WTC11 (cell line): Measurements from ENCODE around the gene AKAP11. TPM values are rescaled to one million over a fixed set of nuclear protein-coding genes. Genes with fewer than 3 reads are reported as not detected.

Source experiments
- ATAC-seq: fragments of 200-7000 bp; cut with Tn5 transposase; 2 replicates; pipeline ENCODE4 v1.10.0; 2021; ENCODE audit warnings: mild to moderate bottlenecking, moderate library complexity
- CTCF ChIA-PET: fragments of 300-600 bp; sonication (Branson Sonifier 250); formaldehyde crosslinking; loops from one replicate; lab custom pipeline; 2021; ENCODE audit warnings: antibody characterized with exemption; lab: Charles Lee
- POLR2A ChIA-PET: fragments of 350-600 bp; sonication (Branson Sonifier 250); formaldehyde crosslinking; loops from one replicate; lab custom pipeline; 2021; ENCODE audit warnings: antibody characterized with exemption; lab: Charles Lee
- DNase-seq: peaks from one replicate; pipeline ENCODE4 v3.0.0; 2021; ENCODE audit warnings: low spot score
- H3K27ac Mint-ChIP-seq: 2 replicates; pipeline ENCODE4 v1.8.0; 2021; ENCODE audit warnings: mixed read lengths
- H3K27me3 Mint-ChIP-seq: 2 replicates; pipeline ENCODE4 v1.8.0; 2021; ENCODE audit warnings: low read depth, mild to moderate bottlenecking, moderate library complexity, mixed read lengths
- H3K36me3 Mint-ChIP-seq: 2 replicates; pipeline ENCODE4 v1.8.0; 2021; ENCODE audit warnings: mixed read lengths
- H3K4me1 Mint-ChIP-seq: 2 replicates; pipeline ENCODE4 v1.8.0; 2022; ENCODE audit warnings: mixed read lengths
- H3K4me3 Mint-ChIP-seq: 2 replicates; pipeline ENCODE4 v1.8.0; 2021; ENCODE audit warnings: mild to moderate bottlenecking, moderate library complexity, mixed read lengths
- H3K9me3 Mint-ChIP-seq: 2 replicates; pipeline ENCODE4 v1.8.0; 2021; ENCODE audit warnings: mixed read lengths
- CBFB ChIP-seq: sonication (generic); formaldehyde crosslinking; IDR thresholded peaks from 2 replicates; pipeline ENCODE4 v1.8.1; 2022; ENCODE audit warnings: mild to moderate bottlenecking, low read depth, missing genetic modification reagents
- EMX1 ChIP-seq: fragments of 250-450 bp; sonication (Bioruptor Pico); IDR thresholded peaks from 2 replicates; pipeline ENCODE4 v1.8.0; 2021; ENCODE audit warnings: mild to moderate bottlenecking
- FOXP1 ChIP-seq: sonication (generic); formaldehyde crosslinking; IDR thresholded peaks from 2 replicates; pipeline ENCODE4 v1.8.0; 2022; ENCODE audit warnings: missing genetic modification reagents, mild to moderate bottlenecking, moderate library complexity, borderline replicate concordance
- GTF2I ChIP-seq: fragments of 250-450 bp; sonication (Bioruptor Pico); conservative IDR thresholded peaks from 2 replicates; pipeline ENCODE4 v1.4.0; 2021; ENCODE audit warnings: mild to moderate bottlenecking
- MXD4 ChIP-seq: fragments of 250-450 bp; sonication (Bioruptor Pico); IDR thresholded peaks from 2 replicates; pipeline ENCODE4 v1.8.0; 2021; ENCODE audit warnings: mild to moderate bottlenecking, moderate library complexity, borderline replicate concordance
- PRRX2 ChIP-seq: fragments of 250-450 bp; sonication (Bioruptor Pico); IDR thresholded peaks from 2 replicates; pipeline ENCODE4 v1.8.0; 2021; ENCODE audit warnings: mild to moderate bottlenecking
- SP1 ChIP-seq: sonication (generic); formaldehyde crosslinking; conservative IDR thresholded peaks from 2 replicates; pipeline ENCODE4 v1.8.1; 2022; ENCODE audit warnings: missing genetic modification reagents
- ZNF232 ChIP-seq: sonication (generic); formaldehyde crosslinking; IDR thresholded peaks from 2 replicates; pipeline ENCODE4 v1.8.0; 2022; ENCODE audit warnings: mild to moderate bottlenecking, missing genetic modification reagents
- ZNF317 ChIP-seq: sonication (generic); formaldehyde crosslinking; IDR thresholded peaks from 2 replicates; pipeline ENCODE4 v1.8.1; 2023; ENCODE audit warnings: low read depth, mild to moderate bottlenecking, moderate library complexity, missing genetic modification reagents, borderline replicate concordance
- total RNA-seq: library from RNA; stranded (reverse); gene quantifications from 3 replicates; pipeline ENCODE4 v1.2.3, GENCODE V29; 2021
- TF ChIP-seq, protein P1 (sequence below): sonication (generic); formaldehyde crosslinking; IDR thresholded peaks from 2 replicates; pipeline ENCODE4 v1.8.0; 2022; ENCODE audit warnings: mild to moderate bottlenecking, missing genetic modification reagents
- TF ChIP-seq, protein P2 (sequence below): fragments of 250-450 bp; sonication (Bioruptor Pico); IDR thresholded peaks from 2 replicates; pipeline ENCODE4 v1.9.0; 2021; ENCODE audit warnings: mild to moderate bottlenecking
- TF ChIP-seq, protein P3 (sequence below): sonication (generic); formaldehyde crosslinking; IDR thresholded peaks from 2 replicates; pipeline ENCODE4 v1.8.1; 2023; ENCODE audit warnings: mild to moderate bottlenecking, missing genetic modification reagents
- TF ChIP-seq, protein P4 (sequence below): sonication (generic); formaldehyde crosslinking; IDR thresholded peaks from 2 replicates; pipeline ENCODE4 v1.8.1; 2022; ENCODE audit warnings: mild to moderate bottlenecking, moderate library complexity, missing genetic modification reagents
- TF ChIP-seq, protein P5 (sequence below): sonication (generic); formaldehyde crosslinking; IDR thresholded peaks from 2 replicates; pipeline ENCODE4 v1.8.0; 2023; ENCODE audit warnings: mild to moderate bottlenecking, missing genetic modification reagents
- TF ChIP-seq, protein P6 (sequence below): fragments of 250-450 bp; sonication (Bioruptor Pico); IDR thresholded peaks from 2 replicates; pipeline ENCODE4 v1.9.0; 2021; ENCODE audit warnings: mild to moderate bottlenecking
- TF ChIP-seq, protein P7 (sequence below): sonication (generic); formaldehyde crosslinking; IDR thresholded peaks from 2 replicates; pipeline ENCODE4 v1.8.1; 2023; ENCODE audit warnings: mild to moderate bottlenecking, missing genetic modification reagents, moderate library complexity

The AKAP11 gene
- total RNA-seq, 1 experiment from 2014 or later, result 16.7 TPM

DNA sequence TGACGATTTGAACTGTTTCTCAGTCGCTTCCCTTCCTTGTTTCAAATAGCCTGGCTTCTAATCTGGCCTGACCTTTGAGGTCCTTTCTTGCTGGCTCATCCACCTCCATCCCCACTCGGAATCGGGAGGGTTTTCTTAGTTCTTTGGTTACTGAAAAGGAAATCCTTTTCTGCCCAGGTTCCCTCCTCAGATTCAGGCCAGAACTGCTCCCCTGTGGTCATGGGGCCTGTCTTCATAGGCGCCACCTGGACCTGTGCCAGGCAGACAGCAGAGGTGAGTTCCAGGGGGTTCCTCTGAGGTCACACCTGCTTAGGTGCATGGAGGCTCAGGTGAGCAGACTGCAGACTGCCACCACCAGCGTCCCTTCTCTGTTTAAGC is 62.4 kb downstream of the AKAP11 start (continued):
- TF ChIP-seq ZNF317 (CRISPR knock-in tag) (no peak), ZNF232 (CRISPR knock-in tag) (no peak)
- TF ChIP-seq, protein P1, sequence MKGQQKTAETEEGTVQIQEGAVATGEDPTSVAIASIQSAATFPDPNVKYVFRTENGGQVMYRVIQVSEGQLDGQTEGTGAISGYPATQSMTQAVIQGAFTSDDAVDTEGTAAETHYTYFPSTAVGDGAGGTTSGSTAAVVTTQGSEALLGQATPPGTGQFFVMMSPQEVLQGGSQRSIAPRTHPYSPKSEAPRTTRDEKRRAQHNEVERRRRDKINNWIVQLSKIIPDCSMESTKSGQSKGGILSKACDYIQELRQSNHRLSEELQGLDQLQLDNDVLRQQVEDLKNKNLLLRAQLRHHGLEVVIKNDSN (CRISPR knock-in tag), result no peak

DNA sequence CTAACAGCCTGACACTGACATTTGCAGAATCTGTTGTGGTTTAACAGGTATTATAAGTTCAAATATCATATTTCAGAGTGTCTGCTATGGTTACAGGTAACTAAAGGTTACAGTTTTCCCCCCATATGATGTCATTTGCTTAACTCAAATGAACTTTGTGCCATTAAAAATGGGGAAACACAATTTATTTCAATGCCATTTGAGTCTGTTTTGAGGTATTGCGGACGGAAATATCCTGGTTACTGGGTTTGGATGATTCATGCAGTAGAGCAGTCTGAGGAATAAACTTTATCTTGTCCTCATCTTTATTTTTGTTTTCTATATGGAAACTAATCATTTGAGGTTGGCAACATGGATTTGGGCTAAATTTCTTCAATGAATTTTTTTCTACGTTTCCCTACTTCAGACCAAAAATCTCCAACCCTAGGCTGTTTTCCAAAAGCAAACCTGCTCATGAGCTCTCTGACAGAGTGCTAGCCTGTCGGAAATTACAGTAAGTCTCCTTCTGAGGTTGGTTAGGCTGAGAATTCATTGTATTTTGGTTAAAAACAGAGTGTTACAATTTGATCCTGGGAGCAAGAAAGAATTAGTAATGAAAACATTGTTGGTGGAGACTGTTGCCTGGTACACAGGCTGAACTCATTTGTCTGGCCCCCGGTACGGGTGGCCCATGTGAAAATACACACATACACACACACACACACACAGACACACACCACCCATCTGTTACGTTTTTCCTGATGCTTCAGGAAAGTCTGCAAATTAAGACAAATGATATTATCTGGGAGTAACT is 66.1 kb downstream of the AKAP11 start:
- no peak for ATAC-seq
- no peak overlapping the region for H3K4me3 Mint-ChIP-seq
- POLR2A ChIA-PET, result interaction anchor here (0.6 kb wide), 1 partner anchor 177 kb away, joined by 3 read pairs; no protein-coding TSS in a partner anchor
- DNase-seq, result no peak
- H3K36me3 Mint-ChIP-seq, result no peaks in the 10 kb centered on the region
- CTCF ChIA-PET, result no interaction called here
- H3K27ac Mint-ChIP-seq, result no peak overlapping the region
- TF ChIP-seq FOXP1 (CRISPR knock-in tag) (no peak), PRRX2 (CRISPR knock-in tag) (no peak), EMX1 (CRISPR knock-in tag) (no peak), MXD4 (CRISPR knock-in tag) (no peak), CBFB (CRISPR knock-in tag) (no peak), GTF2I (CRISPR knock-in tag) (no peak)
- TF ChIP-seq, protein P2, sequence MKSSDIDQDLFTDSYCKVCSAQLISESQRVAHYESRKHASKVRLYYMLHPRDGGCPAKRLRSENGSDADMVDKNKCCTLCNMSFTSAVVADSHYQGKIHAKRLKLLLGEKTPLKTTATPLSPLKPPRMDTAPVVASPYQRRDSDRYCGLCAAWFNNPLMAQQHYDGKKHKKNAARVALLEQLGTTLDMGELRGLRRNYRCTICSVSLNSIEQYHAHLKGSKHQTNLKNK (CRISPR knock-in tag), result no peak
- TF ChIP-seq, protein P3, sequence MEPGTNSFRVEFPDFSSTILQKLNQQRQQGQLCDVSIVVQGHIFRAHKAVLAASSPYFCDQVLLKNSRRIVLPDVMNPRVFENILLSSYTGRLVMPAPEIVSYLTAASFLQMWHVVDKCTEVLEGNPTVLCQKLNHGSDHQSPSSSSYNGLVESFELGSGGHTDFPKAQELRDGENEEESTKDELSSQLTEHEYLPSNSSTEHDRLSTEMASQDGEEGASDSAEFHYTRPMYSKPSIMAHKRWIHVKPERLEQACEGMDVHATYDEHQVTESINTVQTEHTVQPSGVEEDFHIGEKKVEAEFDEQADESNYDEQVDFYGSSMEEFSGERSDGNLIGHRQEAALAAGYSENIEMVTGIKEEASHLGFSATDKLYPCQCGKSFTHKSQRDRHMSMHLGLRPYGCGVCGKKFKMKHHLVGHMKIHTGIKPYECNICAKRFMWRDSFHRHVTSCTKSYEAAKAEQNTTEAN (CRISPR knock-in tag), result no peak
- TF ChIP-seq, protein P4, sequence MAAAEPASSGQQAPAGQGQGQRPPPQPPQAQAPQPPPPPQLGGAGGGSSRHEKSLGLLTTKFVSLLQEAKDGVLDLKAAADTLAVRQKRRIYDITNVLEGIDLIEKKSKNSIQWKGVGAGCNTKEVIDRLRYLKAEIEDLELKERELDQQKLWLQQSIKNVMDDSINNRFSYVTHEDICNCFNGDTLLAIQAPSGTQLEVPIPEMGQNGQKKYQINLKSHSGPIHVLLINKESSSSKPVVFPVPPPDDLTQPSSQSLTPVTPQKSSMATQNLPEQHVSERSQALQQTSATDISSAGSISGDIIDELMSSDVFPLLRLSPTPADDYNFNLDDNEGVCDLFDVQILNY (CRISPR knock-in tag), result no peak
- TF ChIP-seq, protein P5, sequence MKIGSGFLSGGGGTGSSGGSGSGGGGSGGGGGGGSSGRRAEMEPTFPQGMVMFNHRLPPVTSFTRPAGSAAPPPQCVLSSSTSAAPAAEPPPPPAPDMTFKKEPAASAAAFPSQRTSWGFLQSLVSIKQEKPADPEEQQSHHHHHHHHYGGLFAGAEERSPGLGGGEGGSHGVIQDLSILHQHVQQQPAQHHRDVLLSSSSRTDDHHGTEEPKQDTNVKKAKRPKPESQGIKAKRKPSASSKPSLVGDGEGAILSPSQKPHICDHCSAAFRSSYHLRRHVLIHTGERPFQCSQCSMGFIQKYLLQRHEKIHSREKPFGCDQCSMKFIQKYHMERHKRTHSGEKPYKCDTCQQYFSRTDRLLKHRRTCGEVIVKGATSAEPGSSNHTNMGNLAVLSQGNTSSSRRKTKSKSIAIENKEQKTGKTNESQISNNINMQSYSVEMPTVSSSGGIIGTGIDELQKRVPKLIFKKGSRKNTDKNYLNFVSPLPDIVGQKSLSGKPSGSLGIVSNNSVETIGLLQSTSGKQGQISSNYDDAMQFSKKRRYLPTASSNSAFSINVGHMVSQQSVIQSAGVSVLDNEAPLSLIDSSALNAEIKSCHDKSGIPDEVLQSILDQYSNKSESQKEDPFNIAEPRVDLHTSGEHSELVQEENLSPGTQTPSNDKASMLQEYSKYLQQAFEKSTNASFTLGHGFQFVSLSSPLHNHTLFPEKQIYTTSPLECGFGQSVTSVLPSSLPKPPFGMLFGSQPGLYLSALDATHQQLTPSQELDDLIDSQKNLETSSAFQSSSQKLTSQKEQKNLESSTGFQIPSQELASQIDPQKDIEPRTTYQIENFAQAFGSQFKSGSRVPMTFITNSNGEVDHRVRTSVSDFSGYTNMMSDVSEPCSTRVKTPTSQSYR, result no peak
- peaks cover 11% of the 10 kb centered on the region for H3K4me1 Mint-ChIP-seq
- H3K9me3 Mint-ChIP-seq, result no peaks in the 10 kb centered on the region
- H3K27me3 Mint-ChIP-seq, result no peaks in the 10 kb centered on the region

DNA sequence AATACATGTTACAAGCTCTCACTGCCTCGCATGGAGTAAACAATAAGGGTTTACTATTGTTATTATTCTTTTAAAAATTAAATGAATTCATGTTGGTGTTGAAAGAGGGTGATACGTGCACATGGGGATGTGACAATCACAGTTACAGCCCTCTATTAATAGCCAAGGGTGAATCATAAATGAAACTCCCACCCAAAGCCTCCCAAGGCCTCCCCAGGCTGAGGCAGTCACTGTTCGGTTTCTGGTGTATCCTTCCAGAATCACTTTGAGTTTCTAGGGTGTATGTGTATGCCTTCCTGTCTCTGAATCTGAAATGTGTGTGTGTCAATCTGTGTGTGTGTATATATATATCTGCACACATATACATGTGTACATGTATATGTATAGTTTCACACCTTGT is 73.4 kb downstream of the AKAP11 start:
- no peak overlapping the region for H3K27ac Mint-ChIP-seq
- H3K4me1 Mint-ChIP-seq, result peaks cover 11% of the 10 kb centered on the region
- ATAC-seq (no peak), DNase-seq (no peak)
- no peak overlapping the region for H3K4me3 Mint-ChIP-seq
- TF ChIP-seq, protein P6, sequence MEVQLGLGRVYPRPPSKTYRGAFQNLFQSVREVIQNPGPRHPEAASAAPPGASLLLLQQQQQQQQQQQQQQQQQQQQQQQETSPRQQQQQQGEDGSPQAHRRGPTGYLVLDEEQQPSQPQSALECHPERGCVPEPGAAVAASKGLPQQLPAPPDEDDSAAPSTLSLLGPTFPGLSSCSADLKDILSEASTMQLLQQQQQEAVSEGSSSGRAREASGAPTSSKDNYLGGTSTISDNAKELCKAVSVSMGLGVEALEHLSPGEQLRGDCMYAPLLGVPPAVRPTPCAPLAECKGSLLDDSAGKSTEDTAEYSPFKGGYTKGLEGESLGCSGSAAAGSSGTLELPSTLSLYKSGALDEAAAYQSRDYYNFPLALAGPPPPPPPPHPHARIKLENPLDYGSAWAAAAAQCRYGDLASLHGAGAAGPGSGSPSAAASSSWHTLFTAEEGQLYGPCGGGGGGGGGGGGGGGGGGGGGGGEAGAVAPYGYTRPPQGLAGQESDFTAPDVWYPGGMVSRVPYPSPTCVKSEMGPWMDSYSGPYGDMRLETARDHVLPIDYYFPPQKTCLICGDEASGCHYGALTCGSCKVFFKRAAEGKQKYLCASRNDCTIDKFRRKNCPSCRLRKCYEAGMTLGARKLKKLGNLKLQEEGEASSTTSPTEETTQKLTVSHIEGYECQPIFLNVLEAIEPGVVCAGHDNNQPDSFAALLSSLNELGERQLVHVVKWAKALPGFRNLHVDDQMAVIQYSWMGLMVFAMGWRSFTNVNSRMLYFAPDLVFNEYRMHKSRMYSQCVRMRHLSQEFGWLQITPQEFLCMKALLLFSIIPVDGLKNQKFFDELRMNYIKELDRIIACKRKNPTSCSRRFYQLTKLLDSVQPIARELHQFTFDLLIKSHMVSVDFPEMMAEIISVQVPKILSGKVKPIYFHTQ, result no peak
- no peak for TF ChIP-seq SP1 (CRISPR knock-in tag)
- TF ChIP-seq, protein P7, sequence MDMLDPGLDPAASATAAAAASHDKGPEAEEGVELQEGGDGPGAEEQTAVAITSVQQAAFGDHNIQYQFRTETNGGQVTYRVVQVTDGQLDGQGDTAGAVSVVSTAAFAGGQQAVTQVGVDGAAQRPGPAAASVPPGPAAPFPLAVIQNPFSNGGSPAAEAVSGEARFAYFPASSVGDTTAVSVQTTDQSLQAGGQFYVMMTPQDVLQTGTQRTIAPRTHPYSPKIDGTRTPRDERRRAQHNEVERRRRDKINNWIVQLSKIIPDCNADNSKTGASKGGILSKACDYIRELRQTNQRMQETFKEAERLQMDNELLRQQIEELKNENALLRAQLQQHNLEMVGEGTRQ, result no peak
- TF ChIP-seq, all 79 proteins: peak for 0
- ChIA-PET CTCF (interaction anchor here (1.0 kb wide), 1 partner anchor 133 kb away, joined by 3 read pairs; no protein-coding TSS in a partner anchor), POLR2A (no interaction called here)
- no peaks in the 10 kb centered on the region for H3K36me3 Mint-ChIP-seq
- no peaks in the 10 kb centered on the region for H3K27me3 Mint-ChIP-seq
- H3K9me3 Mint-ChIP-seq, result peaks cover 10% of the 10 kb centered on the region; the same call in 1 of the 2 replicates
